GM12874 (cell line): Measurements from ENCODE around the gene P3H2.

Experiments used
- CTCF ChIP-seq: IDR thresholded peaks from 2 replicates; pipeline ENCODE4 v1.5.1; 2011; ENCODE audit warnings: low read depth, mild to moderate bottlenecking, control low read depth, low read length, moderate library complexity; ENCODE audit not compliant: insufficient read depth

Gene P3H2

GRCh38 chr3:190064659-190065058 lies 56.0 kb downstream of the P3H2 start:
- no peak for TF ChIP-seq CTCF

- TF ChIP-seq CTCF = no peak
Measured at GRCh38 chr3:190064112-190064511, 56.6 kb downstream of the P3H2 start.

- no peak for TF ChIP-seq CTCF
Measured at GRCh38 chr3:190063490-190063889, 57.2 kb downstream of the P3H2 start.

GRCh38 chr3:190060192-190060775 lies 60.4 kb downstream of the P3H2 start:
- TF ChIP-seq CTCF = no peak

- TF ChIP-seq CTCF = no peak
Measured at GRCh38 chr3:190059242-190059590, 61.5 kb downstream of the P3H2 start.

GRCh38 chr3:190058521-190059241 lies 62.0 kb downstream of the P3H2 start:
- TF ChIP-seq CTCF = no peak

- no peak for TF ChIP-seq CTCF
Measured at GRCh38 chr3:190056742-190057141, 64.0 kb downstream of the P3H2 start.
